Mononuclear cell (primary cell): ENCODE results near the gene CHCHD3. TPM values are rescaled to one million over a fixed set of nuclear protein-coding genes. Genes with fewer than 3 reads are reported as not detected.

Experiments used
- H3K27me3 ChIP-seq: 2 replicates; pipeline ENCODE4 v1.6.0; 2011; ENCODE audit warnings: low read length, control low read depth; ENCODE audit not compliant: insufficient read depth
- H3K4me1 ChIP-seq: 2 replicates; pipeline ENCODE4 v1.5.1; 2011; ENCODE audit warnings: mild to moderate bottlenecking, low read length, control low read depth; ENCODE audit not compliant: insufficient read depth
- H3K4me3 ChIP-seq: 2 replicates; pipeline ENCODE4 v1.5.1; 2011; ENCODE audit warnings: mild to moderate bottlenecking, low read length, moderate library complexity
- H3K9me3 ChIP-seq: 2 replicates; pipeline ENCODE4 v1.5.1; 2011; ENCODE audit warnings: low read depth, mild to moderate bottlenecking, control low read depth, low read length
- total RNA-seq: library from RNA; depleted of rRNA; stranded (reverse); fragments of >200 nt; gene quantifications from one replicate; pipeline ENCODE4 v1.2.3, GENCODE V29; 2012

Gene CHCHD3
- total RNA-seq, 1 donor = 31.1 TPM

DNA sequence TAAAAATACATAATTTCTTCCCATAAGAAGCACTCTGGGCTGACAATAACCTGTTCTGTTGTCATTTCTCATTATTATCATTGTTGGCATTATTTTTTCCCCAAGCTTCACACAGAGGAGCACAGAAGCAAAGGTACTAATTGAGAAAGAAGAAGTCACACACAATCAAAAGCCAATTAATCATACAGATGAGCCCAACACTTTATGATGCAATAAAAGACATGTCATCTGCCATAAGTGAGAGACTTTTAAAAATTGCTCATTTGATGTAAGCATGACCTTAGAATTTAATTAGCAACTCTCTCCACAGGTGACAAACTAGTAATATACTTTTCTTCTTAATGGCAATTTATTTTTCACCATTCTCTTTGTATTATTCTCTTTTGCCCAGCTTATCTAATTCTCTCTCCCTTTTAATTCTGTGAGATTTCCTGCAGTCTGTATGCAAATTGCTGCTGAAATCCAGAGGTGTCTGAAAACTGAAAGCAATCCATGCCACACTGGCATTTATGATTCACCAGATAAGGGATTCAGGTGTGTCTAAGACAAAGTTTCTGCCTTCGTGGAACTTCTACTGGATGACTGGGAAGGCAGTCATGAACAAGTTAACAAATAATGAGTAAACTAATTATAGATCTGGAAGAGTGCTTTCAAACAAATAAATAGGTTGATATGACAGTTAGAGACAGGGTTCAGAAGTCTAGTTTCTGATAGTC is 203.5 kb downstream of the CHCHD3 start:
- Histone ChIP-seq H3K4me1 (no peaks in the 10 kb centered on the region), H3K9me3 (no peaks in the 10 kb centered on the region), H3K4me3 (no peak overlapping the region), H3K27me3 (no peaks in the 10 kb centered on the region)

DNA sequence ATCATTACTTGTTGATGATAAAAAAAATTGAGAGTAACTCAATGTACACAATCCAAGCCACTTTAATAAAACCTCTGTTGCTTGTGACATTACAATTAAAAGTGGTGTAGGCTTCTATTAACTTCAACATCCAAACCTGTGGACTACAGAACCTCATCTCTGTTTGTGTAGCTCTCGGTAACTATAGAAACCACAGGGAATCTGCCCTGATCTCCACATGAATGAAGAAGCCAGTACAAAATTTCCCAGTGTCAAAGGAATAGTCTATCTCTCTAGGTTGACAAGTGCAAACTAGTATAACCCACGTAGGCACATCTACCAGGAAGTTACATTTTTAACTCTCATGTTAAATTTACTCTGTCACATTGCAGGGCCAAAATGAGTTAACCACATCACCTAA is 204.3 kb downstream of the CHCHD3 start:
- no peaks in the 10 kb centered on the region for H3K4me1 ChIP-seq
- H3K9me3 ChIP-seq = no peaks in the 10 kb centered on the region
- no peak overlapping the region for H3K4me3 ChIP-seq
- H3K27me3 ChIP-seq = no peaks in the 10 kb centered on the region

DNA sequence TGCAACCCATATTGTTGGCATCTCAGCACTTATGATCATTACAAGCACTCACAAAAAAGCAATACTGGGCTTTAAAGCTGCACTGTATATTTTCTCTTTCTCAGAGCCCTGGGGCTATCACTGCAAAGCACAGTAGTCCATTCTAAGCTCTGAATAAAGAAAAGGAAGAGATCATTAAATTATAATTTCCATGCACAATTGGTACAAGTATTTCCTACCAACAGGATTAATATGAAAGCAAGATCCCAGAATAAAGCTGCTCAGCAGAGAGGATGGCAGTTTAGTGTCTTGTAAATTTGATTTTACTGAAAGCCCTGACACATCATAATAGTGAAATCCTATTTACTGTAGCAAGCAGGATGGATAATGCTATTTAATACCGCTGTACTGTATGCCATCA is 205.3 kb downstream of the CHCHD3 start:
- Histone ChIP-seq H3K4me1 (no peaks in the 10 kb centered on the region), H3K9me3 (no peaks in the 10 kb centered on the region), H3K27me3 (no peaks in the 10 kb centered on the region), H3K4me3 (no peak overlapping the region)

DNA sequence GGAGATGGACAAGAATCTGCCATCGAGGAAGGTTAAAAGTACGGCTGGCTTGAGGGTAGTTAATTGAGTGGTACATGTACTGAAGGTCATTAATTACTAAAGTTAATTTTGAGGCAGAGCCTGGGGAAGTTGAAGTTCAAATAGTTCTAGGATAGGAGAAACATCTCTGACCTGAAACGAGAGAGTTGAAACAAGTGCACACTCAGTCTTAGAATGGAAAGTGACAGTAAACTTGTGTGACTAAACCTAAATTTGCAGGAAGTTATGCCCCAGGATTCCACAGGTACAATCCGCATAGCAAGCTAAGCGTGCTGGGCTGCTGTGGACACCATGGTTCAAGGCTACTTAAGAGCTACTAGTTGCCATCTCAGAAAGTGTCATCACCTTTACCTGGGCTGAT is 209.9 kb downstream of the CHCHD3 start:
- no peaks in the 10 kb centered on the region for H3K27me3 ChIP-seq
- no peak overlapping the region for H3K4me3 ChIP-seq
- H3K4me1 ChIP-seq = peaks cover 3% of the 10 kb centered on the region
- no peaks in the 10 kb centered on the region for H3K9me3 ChIP-seq

DNA sequence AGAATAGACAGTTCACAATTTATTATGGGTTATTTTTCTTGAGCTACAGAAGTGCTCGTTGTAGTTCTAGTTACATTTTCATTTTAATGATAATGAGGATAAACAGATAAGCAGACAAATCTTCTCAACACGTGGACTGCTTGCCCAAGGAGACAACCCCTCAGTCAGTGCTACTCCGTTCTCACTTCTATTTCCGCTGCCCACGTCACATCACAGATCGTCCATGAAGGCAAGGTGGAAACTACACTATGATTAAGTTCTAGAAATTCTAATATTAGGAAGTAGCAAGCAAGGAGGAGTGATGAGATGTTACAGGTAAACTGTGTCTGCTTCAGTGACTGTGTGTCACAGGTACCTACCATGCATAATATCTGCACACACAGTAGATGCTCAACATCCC is 210.5 kb downstream of the CHCHD3 start:
- Histone ChIP-seq H3K4me3 (no peak overlapping the region), H3K9me3 (no peaks in the 10 kb centered on the region), H3K4me1 (peaks cover 3% of the 10 kb centered on the region), H3K27me3 (no peaks in the 10 kb centered on the region)

DNA sequence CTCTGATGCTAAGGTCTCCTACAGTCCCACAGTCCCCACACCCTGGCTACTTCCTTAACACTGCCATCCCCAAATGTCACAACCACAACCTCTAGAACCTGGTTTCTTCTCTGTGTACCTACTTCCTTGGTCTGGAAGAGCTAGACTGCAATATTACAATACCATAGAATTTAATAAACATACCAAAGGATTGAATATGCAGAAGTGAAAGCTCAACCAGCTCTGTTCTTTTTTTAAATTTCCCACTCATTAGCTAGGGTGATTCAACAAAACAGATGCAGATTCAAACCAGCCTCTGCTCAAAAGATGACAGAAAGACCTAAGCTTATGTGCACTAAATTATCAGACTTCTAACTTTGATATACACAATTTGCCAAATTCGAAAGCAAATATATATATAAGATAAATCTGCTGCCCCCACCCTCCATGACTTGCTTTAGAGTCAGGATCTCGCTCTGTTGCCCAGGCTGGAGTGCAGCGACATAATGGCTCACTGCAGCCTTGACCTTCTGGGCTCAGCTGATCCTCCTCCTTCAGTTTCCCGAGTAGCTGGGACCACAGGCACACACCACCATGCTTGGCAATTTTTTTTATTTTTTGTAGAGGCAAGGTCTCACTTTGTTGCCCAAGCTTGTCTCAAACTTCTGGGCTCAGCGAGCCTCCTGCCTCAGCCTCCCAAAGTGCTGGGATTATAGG is 212.6 kb downstream of the CHCHD3 start:
- H3K9me3 ChIP-seq = no peaks in the 10 kb centered on the region
- no peaks in the 10 kb centered on the region for H3K27me3 ChIP-seq
- H3K4me1 ChIP-seq = peaks cover 3% of the 10 kb centered on the region
- no peak overlapping the region for H3K4me3 ChIP-seq

DNA sequence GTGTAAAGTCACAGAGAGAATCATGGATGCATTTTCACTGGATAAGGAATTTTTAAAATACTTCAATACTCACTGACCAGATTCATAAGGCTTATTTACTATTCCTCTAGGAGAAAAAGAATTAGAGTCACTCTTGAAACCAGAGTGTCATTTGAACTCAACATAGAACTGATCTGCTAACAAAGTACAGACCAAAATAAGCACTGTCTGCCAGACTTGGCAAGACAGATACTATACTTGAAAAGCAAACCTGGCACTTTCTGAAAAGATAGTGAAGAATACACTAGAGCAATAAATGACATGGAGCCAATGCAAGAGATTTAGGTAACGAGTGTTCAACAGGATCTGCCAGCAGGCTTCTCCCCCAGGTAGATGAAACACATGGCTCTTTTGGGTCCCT is 215.3 kb downstream of the CHCHD3 start:
- H3K9me3 ChIP-seq = no peaks in the 10 kb centered on the region
- H3K4me3 ChIP-seq = no peak overlapping the region
- no peaks in the 10 kb centered on the region for H3K27me3 ChIP-seq
- peaks cover 3% of the 10 kb centered on the region for H3K4me1 ChIP-seq

DNA sequence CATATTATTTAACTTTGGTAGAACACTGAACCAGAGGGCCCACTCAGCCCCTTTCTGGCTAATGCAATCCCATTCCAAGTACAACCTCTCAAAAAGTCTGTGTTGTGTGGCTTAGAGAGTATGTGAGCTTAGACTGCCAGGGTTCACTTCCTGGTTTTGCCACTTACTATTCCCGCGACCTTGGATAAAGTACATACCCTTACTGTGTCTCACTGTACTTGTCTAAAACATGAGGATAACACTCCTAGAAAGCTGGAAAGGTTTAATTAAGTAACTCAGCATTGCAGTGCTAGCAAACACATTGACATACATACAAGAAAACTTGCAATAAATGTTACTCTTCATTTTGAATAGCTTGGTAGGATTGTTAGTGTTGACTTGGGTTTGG is 215.8 kb downstream of the CHCHD3 start:
- Histone ChIP-seq H3K4me3 (no peak overlapping the region), H3K4me1 (peaks cover 3% of the 10 kb centered on the region), H3K9me3 (no peaks in the 10 kb centered on the region), H3K27me3 (no peaks in the 10 kb centered on the region)

DNA sequence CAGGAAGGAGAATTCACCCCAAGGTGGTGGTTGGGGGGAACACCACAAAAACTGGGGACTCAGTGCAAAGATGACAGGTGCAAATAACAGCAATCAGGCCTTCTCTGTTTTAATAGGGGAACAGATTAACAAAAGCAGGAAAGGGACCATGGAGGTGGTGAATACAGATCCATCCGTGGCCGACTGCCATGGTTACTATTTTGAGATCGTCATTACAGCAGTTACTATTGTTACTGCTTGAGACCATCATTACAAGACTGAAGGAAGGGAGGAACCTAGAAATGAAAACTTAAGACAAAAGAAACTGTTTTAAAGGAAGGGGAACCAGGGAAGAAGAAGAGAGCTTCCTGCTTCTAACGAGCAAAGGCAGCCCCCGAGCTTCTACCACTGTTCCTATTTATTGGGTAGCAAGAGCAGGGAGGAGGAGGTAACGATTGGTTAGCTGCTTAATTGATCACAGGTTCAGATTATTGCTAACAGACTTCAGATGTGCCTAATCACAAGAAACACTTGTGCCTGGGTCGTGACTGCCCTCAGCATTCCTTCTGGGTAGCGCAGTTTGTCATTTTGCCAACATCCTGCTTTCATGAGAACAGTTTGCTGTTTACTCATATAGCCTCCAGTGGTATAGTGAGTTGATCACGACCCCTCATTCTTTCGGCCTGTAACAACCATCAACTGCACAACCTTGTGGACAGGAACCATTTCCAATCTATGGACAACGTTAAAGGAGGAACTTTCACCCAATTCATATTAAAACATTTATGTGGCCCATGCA is 216.3 kb downstream of the CHCHD3 start:
- no peak overlapping the region for H3K4me3 ChIP-seq
- peaks cover 3% of the 10 kb centered on the region for H3K4me1 ChIP-seq
- no peaks in the 10 kb centered on the region for H3K9me3 ChIP-seq
- no peaks in the 10 kb centered on the region for H3K27me3 ChIP-seq

DNA sequence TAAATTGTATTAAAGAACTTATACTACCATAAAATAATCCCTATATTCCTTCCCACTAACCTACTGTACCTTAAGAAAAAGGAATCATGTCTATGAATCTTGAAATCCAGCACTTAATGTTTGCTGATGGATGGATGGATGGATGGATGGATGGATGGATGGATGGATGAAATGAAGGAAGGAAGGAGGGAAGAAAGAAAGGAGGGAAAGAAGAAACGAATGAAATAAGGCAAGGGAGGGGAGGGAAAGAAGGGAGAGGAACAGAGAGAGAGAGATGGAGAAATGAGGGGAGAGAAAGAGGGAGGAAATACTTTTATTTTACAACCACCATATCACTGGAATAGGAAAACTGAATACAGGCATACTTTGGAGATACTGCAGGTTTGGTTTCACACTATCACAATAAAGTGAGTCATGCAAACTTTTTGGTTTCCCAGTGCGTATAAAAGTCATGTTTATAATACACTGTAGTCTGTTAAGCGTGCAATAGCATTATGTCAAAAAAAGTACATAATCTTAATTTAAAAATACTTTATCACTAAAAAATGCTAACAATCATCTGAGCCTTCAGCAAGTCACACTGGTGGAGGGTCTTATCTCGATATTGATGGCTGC is 219.8 kb downstream of the CHCHD3 start:
- no peaks in the 10 kb centered on the region for H3K9me3 ChIP-seq
- no peaks in the 10 kb centered on the region for H3K27me3 ChIP-seq
- H3K4me1 ChIP-seq = peaks cover 4% of the 10 kb centered on the region
- H3K4me3 ChIP-seq = no peak overlapping the region

DNA sequence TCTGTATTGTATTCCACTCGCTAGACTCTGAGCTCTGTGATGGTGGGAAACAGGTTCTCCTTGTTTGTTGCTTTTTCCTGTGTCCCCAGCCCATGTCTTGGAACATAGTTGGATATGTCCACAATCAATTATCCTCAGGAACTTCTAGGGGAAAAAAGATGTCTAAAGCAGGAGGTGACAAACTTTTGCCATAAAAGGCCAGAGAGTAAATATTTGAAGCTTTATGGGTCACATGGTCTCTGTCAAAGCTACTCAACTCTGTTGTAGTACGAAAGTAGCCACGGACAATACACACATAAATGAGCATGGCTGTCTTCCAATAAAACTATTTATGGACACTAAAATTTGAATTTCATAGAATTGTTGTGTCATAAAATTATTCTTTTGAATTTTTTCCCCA is 220.5 kb downstream of the CHCHD3 start:
- Histone ChIP-seq H3K9me3 (no peaks in the 10 kb centered on the region), H3K4me3 (no peak overlapping the region), H3K4me1 (peaks cover 4% of the 10 kb centered on the region), H3K27me3 (no peaks in the 10 kb centered on the region)

DNA sequence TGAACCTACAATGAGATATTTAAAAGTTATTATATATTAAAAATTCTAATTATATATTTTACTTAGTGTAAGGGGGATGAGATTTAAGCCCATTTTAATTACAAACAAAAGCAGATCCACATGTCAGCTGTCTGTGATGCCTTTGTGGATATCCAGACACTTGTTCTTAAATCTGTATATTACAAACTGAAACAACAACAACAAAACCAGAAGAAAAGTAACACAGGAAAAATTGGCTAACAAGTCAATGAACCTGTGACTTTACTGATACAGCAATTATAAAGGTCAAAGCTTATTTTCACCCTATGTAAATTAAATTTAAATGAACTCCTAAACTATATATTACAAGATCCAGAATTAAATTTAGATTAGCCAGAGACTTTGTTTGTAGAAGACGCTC is 222.7 kb downstream of the CHCHD3 start:
- Histone ChIP-seq H3K4me1 (peaks cover 4% of the 10 kb centered on the region), H3K9me3 (no peaks in the 10 kb centered on the region), H3K27me3 (no peaks in the 10 kb centered on the region), H3K4me3 (no peak overlapping the region)

DNA sequence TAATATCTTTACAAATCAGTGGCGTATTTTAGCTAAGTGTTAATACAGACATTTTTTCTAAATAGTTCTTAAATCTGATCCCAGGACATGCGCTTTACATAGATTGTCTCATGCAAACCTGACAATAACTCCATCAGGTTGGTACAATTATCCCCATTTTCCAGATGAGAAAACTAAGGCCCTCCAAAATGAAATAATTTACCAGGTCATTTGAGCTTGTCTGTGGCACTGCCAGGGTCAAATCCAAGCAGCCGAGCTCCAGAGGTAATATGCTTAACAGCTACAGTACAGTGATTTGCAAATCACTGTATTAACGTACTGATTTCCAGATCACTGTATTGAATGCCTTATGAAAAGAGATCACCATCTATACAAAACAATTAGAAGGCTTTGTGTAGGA is 223.1 kb downstream of the CHCHD3 start:
- Histone ChIP-seq H3K9me3 (no peaks in the 10 kb centered on the region), H3K4me1 (peaks cover 4% of the 10 kb centered on the region), H3K27me3 (no peaks in the 10 kb centered on the region), H3K4me3 (no peak overlapping the region)

DNA sequence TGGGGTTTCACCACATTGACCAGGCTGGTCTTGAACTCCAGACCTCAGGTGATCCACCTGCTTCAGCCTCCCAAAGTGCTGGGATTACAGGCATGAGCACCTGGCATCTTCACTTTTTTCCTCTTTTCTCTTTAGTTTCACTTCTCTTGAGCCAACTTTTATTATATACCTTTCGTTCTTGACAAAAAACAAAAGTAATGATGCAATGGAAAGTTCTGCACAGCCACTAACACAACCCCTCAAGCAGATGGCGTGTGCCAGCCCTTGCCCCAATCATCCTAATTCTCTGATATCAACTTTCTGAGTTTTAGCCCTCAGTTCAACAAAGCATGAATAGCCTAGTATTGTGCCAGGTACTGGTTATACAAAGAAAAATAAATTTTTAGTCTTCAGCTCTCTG is 223.6 kb downstream of the CHCHD3 start:
- Histone ChIP-seq H3K4me3 (no peak overlapping the region), H3K27me3 (no peaks in the 10 kb centered on the region), H3K9me3 (no peaks in the 10 kb centered on the region), H3K4me1 (peaks cover 4% of the 10 kb centered on the region)

DNA sequence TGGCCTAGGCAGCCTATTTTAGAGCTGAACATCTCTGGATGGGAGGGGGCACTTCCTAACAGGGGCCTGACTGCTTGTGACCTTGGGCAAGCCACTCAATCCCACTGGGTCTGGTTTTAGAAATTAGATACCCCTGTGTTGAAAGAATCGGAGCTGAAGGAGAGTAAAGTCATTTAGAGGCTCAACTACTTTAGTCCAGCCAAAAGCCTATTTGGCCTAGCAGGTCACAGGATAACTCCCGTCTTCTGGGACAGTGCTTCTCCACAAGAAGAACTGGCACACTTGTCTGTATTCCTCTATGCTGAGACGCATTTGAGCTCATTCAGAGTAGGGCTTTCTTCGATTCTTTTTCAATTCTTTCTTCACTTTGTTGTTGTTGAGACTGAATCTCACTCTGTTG is 224.2 kb downstream of the CHCHD3 start:
- H3K27me3 ChIP-seq = no peaks in the 10 kb centered on the region
- no peaks in the 10 kb centered on the region for H3K9me3 ChIP-seq
- no peak overlapping the region for H3K4me3 ChIP-seq
- peaks cover 4% of the 10 kb centered on the region for H3K4me1 ChIP-seq
